ENCODE data around the gene OOSP1.
"Not testable (repeated sequence)": the region's sequence is repeated elsewhere in the genome, so short reads cannot be mapped to it uniquely, and the experiment has no call there.

The OOSP1 gene

DNA sequence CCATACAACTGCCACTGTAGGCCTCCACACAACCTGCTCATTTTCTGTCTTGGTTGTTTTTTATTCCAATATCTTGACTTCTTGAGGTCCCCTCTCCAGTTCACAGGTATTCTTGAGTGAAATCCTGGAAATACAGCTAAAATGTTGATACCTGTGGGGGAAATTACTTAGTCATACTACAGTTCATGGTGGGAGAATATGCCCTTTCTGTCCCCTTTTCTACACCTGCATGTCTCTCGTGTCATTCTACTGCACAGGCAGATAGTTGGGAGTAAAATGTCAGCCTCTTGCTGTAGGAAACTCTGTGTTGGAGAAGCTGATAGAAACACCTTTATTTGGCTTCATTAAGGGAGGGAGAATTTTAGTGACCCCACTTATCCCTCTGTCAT lies 30.2 kb downstream of the OOSP1 start:
- Histone ChIP-seq H3K36me3 (no peaks in the 10 kb centered on the region), H3K27ac (no peak overlapping the region)
- TF ChIP-seq, protein P1, sequence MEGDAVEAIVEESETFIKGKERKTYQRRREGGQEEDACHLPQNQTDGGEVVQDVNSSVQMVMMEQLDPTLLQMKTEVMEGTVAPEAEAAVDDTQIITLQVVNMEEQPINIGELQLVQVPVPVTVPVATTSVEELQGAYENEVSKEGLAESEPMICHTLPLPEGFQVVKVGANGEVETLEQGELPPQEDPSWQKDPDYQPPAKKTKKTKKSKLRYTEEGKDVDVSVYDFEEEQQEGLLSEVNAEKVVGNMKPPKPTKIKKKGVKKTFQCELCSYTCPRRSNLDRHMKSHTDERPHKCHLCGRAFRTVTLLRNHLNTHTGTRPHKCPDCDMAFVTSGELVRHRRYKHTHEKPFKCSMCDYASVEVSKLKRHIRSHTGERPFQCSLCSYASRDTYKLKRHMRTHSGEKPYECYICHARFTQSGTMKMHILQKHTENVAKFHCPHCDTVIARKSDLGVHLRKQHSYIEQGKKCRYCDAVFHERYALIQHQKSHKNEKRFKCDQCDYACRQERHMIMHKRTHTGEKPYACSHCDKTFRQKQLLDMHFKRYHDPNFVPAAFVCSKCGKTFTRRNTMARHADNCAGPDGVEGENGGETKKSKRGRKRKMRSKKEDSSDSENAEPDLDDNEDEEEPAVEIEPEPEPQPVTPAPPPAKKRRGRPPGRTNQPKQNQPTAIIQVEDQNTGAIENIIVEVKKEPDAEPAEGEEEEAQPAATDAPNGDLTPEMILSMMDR (IDR thresholded peaks at IDR 0.05): no peak

DNA sequence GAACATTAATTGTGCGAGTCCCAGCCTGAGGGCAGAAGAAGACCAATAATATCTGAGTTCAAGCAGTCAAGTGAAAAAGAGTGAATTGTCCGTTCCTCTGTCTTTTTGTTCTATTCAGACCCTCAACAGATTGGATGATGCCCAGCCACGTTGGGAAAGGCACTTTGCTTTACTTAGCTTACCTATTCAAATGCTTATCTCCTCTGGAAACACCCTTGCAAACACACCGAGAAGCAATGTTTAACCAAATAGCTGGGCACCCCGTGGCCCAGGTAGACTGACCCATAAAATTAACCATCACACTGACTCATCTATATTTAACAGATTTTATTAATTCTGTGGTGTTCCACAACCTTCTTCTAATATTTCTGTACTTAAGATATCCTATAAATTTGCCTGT lies 34.9 kb downstream of the OOSP1 start:
- TF ChIP-seq, protein P1 (IDR thresholded peaks at IDR 0.05): no peak
- Histone ChIP-seq H3K36me3 (no peaks in the 10 kb centered on the region), H3K9me3 (no peaks in the 10 kb centered on the region), H3K4me1 (ENCODE audit: control insufficient read depth in 1 of 2, insufficient read depth in 1 of 2, low read depth in 1 of 2, low read length in 1 of 2) (no peaks in the 10 kb centered on the region), H3K27ac (no peak overlapping the region), H3K4me3 (ENCODE audit: low read depth in 1 of 2, low read length in 1 of 2) (no peak overlapping the region), H3K27me3 (no peaks in the 10 kb centered on the region)

More for the DNA sequence above, 30.2 kb downstream of the OOSP1 start:
- Histone ChIP-seq H3K27me3 (no peaks in the 10 kb centered on the region), H3K4me1 (ENCODE audit: control insufficient read depth in 1 of 2, insufficient read depth in 1 of 2, low read depth in 1 of 2, low read length in 1 of 2) (no peaks in the 10 kb centered on the region), H3K9me3 (no peaks in the 10 kb centered on the region), H3K4me3 (ENCODE audit: low read depth in 1 of 2, low read length in 1 of 2) (no peak overlapping the region)

DNA sequence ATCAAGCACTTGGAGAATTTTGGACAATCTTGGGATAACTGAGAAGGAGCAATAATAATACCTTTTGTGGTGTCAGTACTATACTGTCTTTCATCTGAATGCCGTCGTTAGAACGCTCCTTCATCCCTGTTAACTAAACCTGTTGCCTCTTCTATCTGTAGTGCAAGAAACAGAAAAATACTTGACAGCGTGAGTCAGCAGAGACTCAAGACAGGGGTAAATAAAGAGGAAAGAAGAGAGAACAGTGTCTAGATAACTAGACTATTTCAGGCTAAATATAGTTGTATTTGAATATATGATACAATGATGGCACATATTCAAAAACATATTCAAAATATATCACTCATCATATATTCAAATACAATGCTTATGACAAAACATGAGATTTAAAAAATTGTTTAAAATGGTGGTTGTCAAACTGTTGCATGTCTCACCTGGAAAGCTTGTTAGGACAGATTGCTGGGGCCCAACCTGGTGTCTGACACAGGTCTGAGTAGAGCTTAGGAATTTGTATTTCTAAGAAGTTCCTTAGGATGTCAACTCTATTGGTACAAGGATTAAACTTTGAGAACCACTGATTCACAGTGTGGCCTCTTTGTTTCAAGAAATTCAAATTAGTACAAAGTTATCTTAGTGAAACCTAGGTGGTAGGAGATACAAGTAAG lies 43.0 kb downstream of the OOSP1 start:
- H3K4me3 ChIP-seq (ENCODE audit: low read depth in 1 of 2, low read length in 1 of 2): no peak overlapping the region
- TF ChIP-seq, protein P1 (IDR thresholded peaks at IDR 0.05): no peak
- no peaks in the 10 kb centered on the region for H3K9me3 ChIP-seq
- H3K4me1 ChIP-seq (ENCODE audit: control insufficient read depth in 1 of 2, insufficient read depth in 1 of 2, low read depth in 1 of 2, low read length in 1 of 2): peaks cover 0 to 6% of the 10 kb centered on the region in 2 experiments
- H3K27me3 ChIP-seq: no peaks in the 10 kb centered on the region
- no peak overlapping the region for H3K27ac ChIP-seq
- H3K36me3 ChIP-seq: no peaks in the 10 kb centered on the region

DNA sequence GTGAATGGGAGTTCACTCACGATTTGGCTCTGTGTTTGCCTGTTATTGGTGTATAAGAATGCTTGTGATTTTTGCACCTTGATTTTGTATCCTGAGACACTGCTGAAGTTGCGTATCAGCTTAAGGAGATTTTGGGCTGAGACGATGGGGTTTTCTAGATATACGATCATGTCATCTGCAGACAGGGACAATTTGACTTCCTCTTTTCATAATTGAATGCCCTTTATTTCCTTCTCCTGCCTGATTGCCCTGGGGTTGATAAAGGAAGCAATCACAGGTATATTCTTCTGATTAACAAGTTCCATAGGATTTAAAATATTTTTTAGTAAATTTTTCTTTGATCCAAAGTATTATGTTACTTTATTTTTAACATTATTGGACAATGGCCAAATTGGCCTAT lies 43.8 kb downstream of the OOSP1 start:
- not testable (repeated sequence) for H3K9me3 ChIP-seq; H3K4me3 ChIP-seq (ENCODE audit: low read depth in 1 of 2, low read length in 1 of 2); H3K36me3 ChIP-seq; H3K27ac ChIP-seq; H3K27me3 ChIP-seq; H3K4me1 ChIP-seq (ENCODE audit: control insufficient read depth in 1 of 2, insufficient read depth in 1 of 2, low read depth in 1 of 2, low read length in 1 of 2)

DNA sequence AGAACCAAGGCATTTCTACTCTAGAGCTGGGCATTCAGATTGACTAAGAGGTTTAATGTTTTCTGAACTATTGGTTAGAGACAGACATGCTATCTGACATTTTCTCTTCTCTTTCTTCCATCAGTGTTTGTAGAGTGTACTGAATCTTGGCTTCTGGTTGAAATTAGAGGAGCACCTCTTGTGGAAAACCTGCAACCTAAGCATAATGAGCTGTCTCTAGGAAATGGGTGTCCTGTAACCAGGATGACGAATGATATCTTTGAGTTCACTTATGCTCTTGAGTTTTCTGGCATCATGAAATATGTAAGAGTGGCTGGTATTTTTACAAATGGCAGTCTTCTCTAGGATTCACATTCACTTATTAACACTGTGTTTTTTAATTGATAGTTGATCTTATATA lies 45.0 kb downstream of the OOSP1 start:
- Histone ChIP-seq H3K4me3 (ENCODE audit: low read depth in 1 of 2, low read length in 1 of 2) (no peak overlapping the region), H3K27ac (no peak overlapping the region), H3K4me1 (ENCODE audit: control insufficient read depth in 1 of 2, insufficient read depth in 1 of 2, low read depth in 1 of 2, low read length in 1 of 2) (peaks cover 0 to 6% of the 10 kb centered on the region in 2 experiments), H3K9me3 (no peaks in the 10 kb centered on the region), H3K27me3 (no peaks in the 10 kb centered on the region), H3K36me3 (no peaks in the 10 kb centered on the region)
- TF ChIP-seq, protein P1 (IDR thresholded peaks at IDR 0.05): no peak

DNA sequence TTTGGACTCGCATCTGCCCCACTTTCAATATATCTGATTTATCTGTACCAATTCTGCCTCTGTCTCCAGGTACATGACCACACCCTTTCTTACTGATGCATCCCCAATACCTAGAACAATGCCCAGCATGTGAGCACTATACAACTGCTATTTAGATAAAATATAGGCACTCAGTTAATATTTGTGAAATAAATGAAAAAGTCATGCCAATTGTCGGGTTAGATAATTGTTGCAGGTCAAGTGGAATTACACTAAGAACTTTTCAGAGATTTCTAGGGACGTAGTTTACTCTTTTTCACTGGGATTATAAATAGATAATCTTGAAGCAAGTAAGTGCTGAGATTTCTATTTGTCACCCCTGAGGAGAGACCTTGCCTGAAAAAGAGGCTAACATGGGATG lies 46.1 kb downstream of the OOSP1 start:
- H3K27me3 ChIP-seq: no peaks in the 10 kb centered on the region
- no peak overlapping the region for H3K27ac ChIP-seq
- no peak overlapping the region for H3K4me3 ChIP-seq (ENCODE audit: low read depth in 1 of 2, low read length in 1 of 2)
- TF ChIP-seq, protein P1 (IDR thresholded peaks at IDR 0.05): no peak
- peaks cover 0 to 6% of the 10 kb centered on the region in 2 experiments for H3K4me1 ChIP-seq (ENCODE audit: control insufficient read depth in 1 of 2, insufficient read depth in 1 of 2, low read depth in 1 of 2, low read length in 1 of 2)
- H3K36me3 ChIP-seq: no peaks in the 10 kb centered on the region
- H3K9me3 ChIP-seq: no peaks in the 10 kb centered on the region
